ENCODE measurements around the gene MRPS15.
"Not testable (repeated sequence)": the region's sequence is repeated elsewhere in the genome, so short reads cannot be mapped to it uniquely, and the experiment has no call there.

GRCh38 chr1:36511220-36511619 is 47.0 kb upstream of the MRPS15 start:
- not testable (repeated sequence) for TF ChIP-seq CTCF (IDR thresholded peaks at IDR 0.05; ENCODE audit: low read length); EZH2 (IDR thresholded peaks at IDR 0.05; ENCODE audit: borderline replicate concordance, low read length)
